ENCODE data around the gene ITPKC. TPM values are rescaled to one million over a fixed set of nuclear protein-coding genes. Genes with fewer than 3 reads are reported as not detected.

Gene ITPKC
- total RNA-seq: 1 to 10 TPM; 8.3 to 9.4 TPM

GRCh38 chr19:40716482-40717324 is at the start of gene ITPKC, which contains the start of gene COQ8B:
Gene ITPKC, plus strand, starts transcription at chr19:40717112. Its CDS starts 24 bp downstream, at chr19:40717136.
Gene COQ8B, minus strand, starts transcription at chr19:40716886. Its CDS starts 2,254 bp downstream, at chr19:40714632.
- DNase-seq (ENCODE audit: low spot score in 2 of 2) (peak; percentile 98 to 100), ATAC-seq (peak; percentile 75 to 80)
- peaks cover 5 to 12% of the 10 kb centered on the region in 2 donors for H3K36me3 Mint-ChIP-seq
- no peaks in the 10 kb centered on the region for H3K9me3 Mint-ChIP-seq
- peak within 1 kb of the TSS; percentile 96 to 98 for H3K27ac Mint-ChIP-seq

GRCh38 chr19:40667602-40668001 is 49.3 kb upstream of the ITPKC start:
- DNase-seq (ENCODE audit: low spot score in 2 of 2) (no peak), ATAC-seq (no peak)
- no peaks in the 10 kb centered on the region for H3K9me3 Mint-ChIP-seq
- H3K27ac Mint-ChIP-seq: no peak overlapping the region
- H3K36me3 Mint-ChIP-seq: peaks cover 21 to 34% of the 10 kb centered on the region in 2 donors

GRCh38 chr19:40668991-40669614 is 47.8 kb upstream of the ITPKC start:
- peaks cover 21 to 34% of the 10 kb centered on the region in 2 donors for H3K36me3 Mint-ChIP-seq
- no peak for ATAC-seq
- H3K27ac Mint-ChIP-seq: no peak overlapping the region
- no peaks in the 10 kb centered on the region for H3K9me3 Mint-ChIP-seq
- DNase-seq (ENCODE audit: low spot score in 2 of 2): no peak

GRCh38 chr19:40671404-40671803 is 45.5 kb upstream of the ITPKC start:
- H3K27ac Mint-ChIP-seq: no peak overlapping the region
- H3K36me3 Mint-ChIP-seq: peaks cover 21 to 34% of the 10 kb centered on the region in 2 donors
- no peaks in the 10 kb centered on the region for H3K9me3 Mint-ChIP-seq
- DNase-seq (ENCODE audit: low spot score in 2 of 2) (no peak), ATAC-seq (no peak)

- peaks cover 21 to 28% of the 10 kb centered on the region in 2 donors for H3K36me3 Mint-ChIP-seq
- no peak for DNase-seq (ENCODE audit: low spot score in 2 of 2)
- H3K27ac Mint-ChIP-seq: no peak overlapping the region
- H3K9me3 Mint-ChIP-seq: no peaks in the 10 kb centered on the region
- ATAC-seq: no peak
These were observed 44.9 kb upstream of the ITPKC start for GRCh38 chr19:40672038-40672437.

- Mint-ChIP-seq H3K27ac (no peak overlapping the region), H3K36me3 (peaks cover 25 to 31% of the 10 kb centered on the region in 2 donors), H3K9me3 (no peaks in the 10 kb centered on the region)
- ATAC-seq: no peak
- no peak for DNase-seq (ENCODE audit: low spot score in 2 of 2)
These were observed 44.2 kb upstream of the ITPKC start for GRCh38 chr19:40672573-40673299.

- H3K27ac Mint-ChIP-seq: no peak overlapping the region
- no peaks in the 10 kb centered on the region for H3K9me3 Mint-ChIP-seq
- DNase-seq (ENCODE audit: low spot score in 2 of 2): no peak
- no peak for ATAC-seq
- peaks cover 27 to 38% of the 10 kb centered on the region in 2 donors for H3K36me3 Mint-ChIP-seq
These were observed 43.5 kb upstream of the ITPKC start for GRCh38 chr19:40673397-40673796.

GRCh38 chr19:40674291-40674690 is 42.6 kb upstream of the ITPKC start:
- Mint-ChIP-seq H3K36me3 (peaks cover 24 to 36% of the 10 kb centered on the region in 2 donors), H3K9me3 (no peaks in the 10 kb centered on the region), H3K27ac (no peak overlapping the region)
- ATAC-seq: no peak
- no peak for DNase-seq (ENCODE audit: low spot score in 2 of 2)

GRCh38 chr19:40677156-40677555 is 39.8 kb upstream of the ITPKC start:
- Mint-ChIP-seq H3K9me3 (no peaks in the 10 kb centered on the region), H3K36me3 (peaks cover 11 to 13% of the 10 kb centered on the region in 2 donors), H3K27ac (peak overlapping the region in 1 of 2 donors; percentile 15)
- ATAC-seq (no peak), DNase-seq (ENCODE audit: low spot score in 2 of 2) (no peak)

- no peaks in the 10 kb centered on the region for H3K9me3 Mint-ChIP-seq
- peak overlapping the region; percentile 11 to 19 for H3K27ac Mint-ChIP-seq
- ATAC-seq (no peak), DNase-seq (ENCODE audit: low spot score in 2 of 2) (no peak)
- H3K36me3 Mint-ChIP-seq: peaks cover 11 to 24% of the 10 kb centered on the region in 2 donors
These were observed 35.9 kb upstream of the ITPKC start for GRCh38 chr19:40681039-40681438.

GRCh38 chr19:40682431-40682964 is 34.4 kb upstream of the ITPKC start:
- ATAC-seq (no peak), DNase-seq (ENCODE audit: low spot score in 2 of 2) (no peak)
- Mint-ChIP-seq H3K27ac (no peak overlapping the region), H3K9me3 (no peaks in the 10 kb centered on the region), H3K36me3 (peaks cover 9 to 22% of the 10 kb centered on the region in 2 donors)

- Mint-ChIP-seq H3K27ac (no peak overlapping the region), H3K9me3 (no peaks in the 10 kb centered on the region), H3K36me3 (peaks cover 5 to 12% of the 10 kb centered on the region in 2 donors)
- ATAC-seq (no peak), DNase-seq (ENCODE audit: low spot score in 2 of 2) (no peak)
These were observed 33.5 kb upstream of the ITPKC start for GRCh38 chr19:40683437-40683836.

GRCh38 chr19:40684280-40684679 is 32.6 kb upstream of the ITPKC start:
- no peak for DNase-seq (ENCODE audit: low spot score in 2 of 2)
- Mint-ChIP-seq H3K27ac (no peak overlapping the region), H3K9me3 (no peaks in the 10 kb centered on the region), H3K36me3 (peaks cover 5 to 10% of the 10 kb centered on the region in 2 donors)
- no peak for ATAC-seq

- no peak for ATAC-seq
- no peak overlapping the region for H3K27ac Mint-ChIP-seq
- H3K9me3 Mint-ChIP-seq: no peaks in the 10 kb centered on the region
- DNase-seq (ENCODE audit: low spot score in 2 of 2): no peak
- peaks cover 5 to 10% of the 10 kb centered on the region in 2 donors for H3K36me3 Mint-ChIP-seq
These were observed 31.8 kb upstream of the ITPKC start for GRCh38 chr19:40685016-40685526.

- ATAC-seq: no peak
- Mint-ChIP-seq H3K9me3 (no peaks in the 10 kb centered on the region), H3K36me3 (peaks cover 5 to 10% of the 10 kb centered on the region in 2 donors), H3K27ac (peak overlapping the region in 1 of 2 donors; percentile 9)
- no peak for DNase-seq (ENCODE audit: low spot score in 2 of 2)
These were observed 31.3 kb upstream of the ITPKC start for GRCh38 chr19:40685563-40685962.

GRCh38 chr19:40686882-40687524 is 29.9 kb upstream of the ITPKC start:
- H3K36me3 Mint-ChIP-seq: peaks cover 0 to 10% of the 10 kb centered on the region in 2 donors
- no peak overlapping the region for H3K27ac Mint-ChIP-seq
- no peaks in the 10 kb centered on the region for H3K9me3 Mint-ChIP-seq
- no peak for DNase-seq (ENCODE audit: low spot score in 2 of 2)
- no peak for ATAC-seq
